ENCODE data around the gene CCR1. TPM values are rescaled to one million over a fixed set of nuclear protein-coding genes. Genes with fewer than 3 reads are reported as not detected.

The CCR1 gene
- total RNA-seq = 1 to 10 TPM; 5.2 to 7.1 TPM
- polyA plus RNA-seq (ENCODE audit: insufficient read length in 2 of 2) = 1 to 10 TPM; 3.0 to 5.9 TPM
- long read RNA-seq, donor 1 = 0 reads
- long read RNA-seq, donor 2, partial matches to known transcripts = 0 of 1 reads
- long read RNA-seq, donor 2, other reads (novel, unspliced or antisense) = 0 of 1 reads
- long read RNA-seq, donor 3 = 0 reads
- long read RNA-seq, donor 4, partial matches to known transcripts = 0 of 2 reads
- long read RNA-seq, donor 4, other reads (novel, unspliced or antisense) = 0 of 2 reads

DNA sequence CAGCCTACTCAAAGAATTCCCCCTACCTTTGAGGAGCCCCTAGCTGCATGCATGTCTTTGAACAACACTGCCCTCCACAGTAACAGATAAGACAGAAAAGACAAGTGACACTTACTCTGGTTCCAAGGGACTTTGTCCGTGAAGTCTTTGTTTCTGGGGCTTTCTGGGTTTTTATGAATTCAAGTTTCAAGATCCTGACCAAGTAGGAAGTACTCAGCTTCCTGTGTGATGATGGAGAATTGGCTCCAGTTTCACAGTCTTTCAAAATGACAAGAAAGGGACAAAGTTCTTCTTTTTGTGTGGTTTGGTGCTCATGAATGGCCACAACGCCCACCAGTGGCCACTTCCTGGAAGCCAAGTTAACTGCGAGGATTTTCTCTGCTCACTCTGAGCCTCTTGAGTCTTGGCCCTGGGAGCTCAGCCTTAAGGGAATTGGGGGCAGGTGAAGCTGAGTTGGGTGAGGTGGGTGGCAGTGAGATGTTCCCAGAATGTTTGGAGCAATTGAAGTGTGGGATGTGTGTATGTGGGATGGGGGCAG lies at the start of gene CCR1:
TSS of gene CCR1 (minus strand) at position 147 of the 538 bp plus-strand sequence. CDS start 4,000 bp downstream, outside the sequence.
- WGBS (ENCODE audit: insufficient coverage) = 26% methylated on average over 3 of the region's 3 CpGs
- Histone ChIP-seq H3K4me1 (ENCODE audit: control insufficient read depth, insufficient read depth, low read length) (peaks cover 1% of the 10 kb centered on the region), H3K4me3 (ENCODE audit: low read depth, low read length) (peak within 1 kb of the TSS; percentile 19), H3K9me3 (ENCODE audit: control insufficient read depth, insufficient read depth, low read length) (no peaks in the 10 kb centered on the region), H3K27me3 (ENCODE audit: control insufficient read depth, insufficient read depth, low read length) (no peaks in the 10 kb centered on the region), H3K27ac (ENCODE audit: low read depth, low read length) (no peak within 1 kb of the TSS), H3K36me3 (ENCODE audit: control insufficient read depth, insufficient read depth, low read length) (no peaks in the 10 kb centered on the region)
- peak in 2 of 6 donors; percentile 3 to 38 for DNase-seq (ENCODE audit: low read depth in 4 of 6, low spot score in 6 of 6)

DNA sequence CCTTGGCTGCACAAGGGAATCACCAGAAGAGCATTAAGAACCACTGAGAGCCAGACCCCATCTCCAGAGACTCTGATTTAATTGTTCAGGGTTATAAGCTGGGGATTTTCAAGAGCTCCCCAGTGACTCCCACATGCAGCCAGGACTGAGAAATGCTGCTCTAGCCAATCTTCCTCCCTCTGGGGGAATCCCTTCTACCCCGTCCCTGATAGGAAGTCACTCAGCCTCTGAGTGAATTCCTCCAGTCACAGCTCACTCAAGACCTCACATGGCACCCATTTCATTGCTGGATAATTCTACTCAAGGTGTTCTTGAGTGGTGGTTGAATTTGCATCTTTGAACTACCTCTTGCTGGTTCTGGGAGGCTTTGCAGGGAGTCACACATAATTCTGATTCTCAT lies 44.9 kb upstream of the CCR1 start:
- DNase-seq (ENCODE audit: low read depth in 4 of 6, low spot score in 6 of 6) = no peak
- Histone ChIP-seq H3K36me3 (ENCODE audit: control insufficient read depth, insufficient read depth, low read length) (no peaks in the 10 kb centered on the region), H3K27me3 (ENCODE audit: control insufficient read depth, insufficient read depth, low read length) (no peaks in the 10 kb centered on the region), H3K4me3 (ENCODE audit: low read depth, low read length) (no peak overlapping the region), H3K9me3 (ENCODE audit: control insufficient read depth, insufficient read depth, low read length) (no peaks in the 10 kb centered on the region), H3K4me1 (ENCODE audit: control insufficient read depth, insufficient read depth, low read length) (no peaks in the 10 kb centered on the region), H3K27ac (ENCODE audit: low read depth, low read length) (no peak overlapping the region)
- no CpG with 5 or more reads among the region's 1 CpG for WGBS (ENCODE audit: insufficient coverage)

GRCh38 chr3:46245146-46245545 lies 37.0 kb upstream of the CCR1 start:
- Histone ChIP-seq H3K4me3 (ENCODE audit: low read depth, low read length) (no peak overlapping the region), H3K36me3 (ENCODE audit: control insufficient read depth, insufficient read depth, low read length) (no peaks in the 10 kb centered on the region), H3K27me3 (ENCODE audit: control insufficient read depth, insufficient read depth, low read length) (no peaks in the 10 kb centered on the region), H3K4me1 (ENCODE audit: control insufficient read depth, insufficient read depth, low read length) (no peaks in the 10 kb centered on the region), H3K9me3 (ENCODE audit: control insufficient read depth, insufficient read depth, low read length) (no peaks in the 10 kb centered on the region), H3K27ac (ENCODE audit: low read depth, low read length) (no peak overlapping the region)
- no peak for DNase-seq (ENCODE audit: low read depth in 4 of 6, low spot score in 6 of 6)
- WGBS (ENCODE audit: insufficient coverage) = 100% methylated on average over 1 of the region's 3 CpGs

GRCh38 chr3:46243560-46243959 lies 35.4 kb upstream of the CCR1 start:
- no peak overlapping the region for H3K27ac ChIP-seq (ENCODE audit: low read depth, low read length)
- H3K9me3 ChIP-seq (ENCODE audit: control insufficient read depth, insufficient read depth, low read length) = no peaks in the 10 kb centered on the region
- H3K4me1 ChIP-seq (ENCODE audit: control insufficient read depth, insufficient read depth, low read length) = no peaks in the 10 kb centered on the region
- H3K4me3 ChIP-seq (ENCODE audit: low read depth, low read length) = no peak overlapping the region
- H3K36me3 ChIP-seq (ENCODE audit: control insufficient read depth, insufficient read depth, low read length) = no peaks in the 10 kb centered on the region
- 100% methylated on average over 2 of the region's 2 CpGs for WGBS (ENCODE audit: insufficient coverage)
- H3K27me3 ChIP-seq (ENCODE audit: control insufficient read depth, insufficient read depth, low read length) = no peaks in the 10 kb centered on the region
- DNase-seq (ENCODE audit: low read depth in 4 of 6, low spot score in 6 of 6) = no peak

- Histone ChIP-seq H3K9me3 (ENCODE audit: control insufficient read depth, insufficient read depth, low read length) (no peaks in the 10 kb centered on the region), H3K4me3 (ENCODE audit: low read depth, low read length) (no peak within 1 kb of the TSS), H3K27me3 (ENCODE audit: control insufficient read depth, insufficient read depth, low read length) (no peaks in the 10 kb centered on the region), H3K27ac (ENCODE audit: low read depth, low read length) (no peak within 1 kb of the TSS), H3K4me1 (ENCODE audit: control insufficient read depth, insufficient read depth, low read length) (no peaks in the 10 kb centered on the region), H3K36me3 (ENCODE audit: control insufficient read depth, insufficient read depth, low read length) (no peaks in the 10 kb centered on the region)
- DNase-seq (ENCODE audit: low read depth in 4 of 6, low spot score in 6 of 6) = no peak
- WGBS (ENCODE audit: insufficient coverage) = 91% methylated on average over 2 of the region's 4 CpGs
These were observed 34.0 kb upstream of the CCR1 start, which contains the start of gene CCR3 for GRCh38 chr3:46242120-46242519. Gene CCR3 (plus strand): TSS chr3:46242460. CDS start chr3:46265159, 22,699 bp downstream.

- H3K9me3 ChIP-seq (ENCODE audit: control insufficient read depth, insufficient read depth, low read length) = no peaks in the 10 kb centered on the region
- 90% methylated on average over 1 of the region's 2 CpGs for whole genome bisulfite sequencing (ENCODE audit: insufficient coverage)
These were observed 31.8 kb upstream of the CCR1 start for GRCh38 chr3:46239952-46240351.

GRCh38 chr3:46239301-46239938 lies 31.3 kb upstream of the CCR1 start:
- H3K36me3 ChIP-seq (ENCODE audit: control insufficient read depth, insufficient read depth, low read length) = no peaks in the 10 kb centered on the region
- WGBS (ENCODE audit: insufficient coverage) = no CpG with 5 or more reads among the region's 3 CpGs
- no peaks in the 10 kb centered on the region for H3K9me3 ChIP-seq (ENCODE audit: control insufficient read depth, insufficient read depth, low read length)
- H3K27me3 ChIP-seq (ENCODE audit: control insufficient read depth, insufficient read depth, low read length) = no peaks in the 10 kb centered on the region
- no peaks in the 10 kb centered on the region for H3K4me1 ChIP-seq (ENCODE audit: control insufficient read depth, insufficient read depth, low read length)
- DNase-seq (ENCODE audit: low read depth in 4 of 6, low spot score in 6 of 6) = no peak
- H3K27ac ChIP-seq (ENCODE audit: low read depth, low read length) = no peak overlapping the region
- H3K4me3 ChIP-seq (ENCODE audit: low read depth, low read length) = no peak overlapping the region

More at GRCh38 chr3:46239952-46240351, 31.8 kb upstream of the CCR1 start:
- Histone ChIP-seq H3K36me3 (ENCODE audit: control insufficient read depth, insufficient read depth, low read length) (no peaks in the 10 kb centered on the region), H3K4me1 (ENCODE audit: control insufficient read depth, insufficient read depth, low read length) (no peaks in the 10 kb centered on the region), H3K27ac (ENCODE audit: low read depth, low read length) (no peak overlapping the region), H3K27me3 (ENCODE audit: control insufficient read depth, insufficient read depth, low read length) (no peaks in the 10 kb centered on the region), H3K4me3 (ENCODE audit: low read depth, low read length) (no peak overlapping the region)
- DNase-seq (ENCODE audit: low read depth in 4 of 6, low spot score in 6 of 6) = no peak

GRCh38 chr3:46238386-46238785 lies 30.3 kb upstream of the CCR1 start:
- Histone ChIP-seq H3K27ac (ENCODE audit: low read depth, low read length) (no peak overlapping the region), H3K27me3 (ENCODE audit: control insufficient read depth, insufficient read depth, low read length) (no peaks in the 10 kb centered on the region), H3K9me3 (ENCODE audit: control insufficient read depth, insufficient read depth, low read length) (no peaks in the 10 kb centered on the region), H3K36me3 (ENCODE audit: control insufficient read depth, insufficient read depth, low read length) (no peaks in the 10 kb centered on the region), H3K4me3 (ENCODE audit: low read depth, low read length) (no peak overlapping the region), H3K4me1 (ENCODE audit: control insufficient read depth, insufficient read depth, low read length) (no peaks in the 10 kb centered on the region)
- DNase-seq (ENCODE audit: low read depth in 4 of 6, low spot score in 6 of 6) = no peak
- WGBS (ENCODE audit: insufficient coverage) = 100% methylated on average over 2 of the region's 4 CpGs

- no peak overlapping the region for H3K4me3 ChIP-seq (ENCODE audit: low read depth, low read length)
- H3K27me3 ChIP-seq (ENCODE audit: control insufficient read depth, insufficient read depth, low read length) = no peaks in the 10 kb centered on the region
- 94% methylated on average over 3 of the region's 5 CpGs for WGBS (ENCODE audit: insufficient coverage)
- no peaks in the 10 kb centered on the region for H3K36me3 ChIP-seq (ENCODE audit: control insufficient read depth, insufficient read depth, low read length)
- no peaks in the 10 kb centered on the region for H3K4me1 ChIP-seq (ENCODE audit: control insufficient read depth, insufficient read depth, low read length)
- H3K9me3 ChIP-seq (ENCODE audit: control insufficient read depth, insufficient read depth, low read length) = no peaks in the 10 kb centered on the region
- H3K27ac ChIP-seq (ENCODE audit: low read depth, low read length) = no peak overlapping the region
- no peak for DNase-seq (ENCODE audit: low read depth in 4 of 6, low spot score in 6 of 6)
These were observed 28.4 kb upstream of the CCR1 start for GRCh38 chr3:46236294-46237054.

Measured in spinal cord (tissue), 10 donors.